GM21367 (cell line): ENCODE results near the gene C1orf116.

ENCODE experiments used
- ATAC-seq: cut with Tn5 transposase; IDR thresholded peaks from one replicate; pipeline ENCODE4 v1.9.1; 2021; ENCODE audit not compliant: unreplicated experiment

The C1orf116 gene

DNA sequence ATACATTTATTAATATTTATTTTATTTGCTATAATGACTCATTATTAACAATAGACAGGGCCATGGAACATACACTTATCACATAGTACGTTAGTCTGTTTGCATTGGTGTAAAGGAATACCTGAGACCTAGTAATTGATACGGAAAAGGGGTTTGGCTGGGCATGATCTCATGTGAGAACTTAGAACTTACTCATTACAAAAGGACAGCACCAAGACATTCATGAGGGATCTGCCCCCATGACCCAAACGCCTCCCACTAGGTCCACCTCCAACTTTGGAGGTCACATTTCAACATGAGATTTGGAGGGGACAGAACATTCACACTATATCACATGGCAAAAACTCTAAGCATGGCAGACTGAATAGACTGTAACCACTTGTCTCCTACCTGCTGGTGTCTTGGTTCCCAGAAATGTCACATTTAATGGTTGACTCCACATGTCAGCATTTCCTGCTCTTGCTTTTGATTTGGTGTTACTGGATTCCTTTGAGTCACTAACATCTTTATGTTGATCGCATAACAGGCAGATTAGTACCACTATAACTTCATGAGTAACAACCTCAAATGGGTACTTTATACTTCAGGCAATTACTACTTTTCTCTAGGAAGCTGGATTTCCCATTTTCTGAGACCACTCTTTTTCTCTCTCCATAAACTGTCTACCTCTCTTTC lies 3.5 kb upstream of the C1orf116 start:
- no peak for ATAC-seq

- no peak for ATAC-seq
These were observed 2.4 kb upstream of the C1orf116 start for GRCh38 chr1:207034998-207035397.

- no peak for ATAC-seq
These were observed 1.7 kb upstream of the C1orf116 start for GRCh38 chr1:207034208-207034607.

GRCh38 chr1:207033302-207033701 lies 746 bp upstream of the C1orf116 start:
- no peak for ATAC-seq

DNA sequence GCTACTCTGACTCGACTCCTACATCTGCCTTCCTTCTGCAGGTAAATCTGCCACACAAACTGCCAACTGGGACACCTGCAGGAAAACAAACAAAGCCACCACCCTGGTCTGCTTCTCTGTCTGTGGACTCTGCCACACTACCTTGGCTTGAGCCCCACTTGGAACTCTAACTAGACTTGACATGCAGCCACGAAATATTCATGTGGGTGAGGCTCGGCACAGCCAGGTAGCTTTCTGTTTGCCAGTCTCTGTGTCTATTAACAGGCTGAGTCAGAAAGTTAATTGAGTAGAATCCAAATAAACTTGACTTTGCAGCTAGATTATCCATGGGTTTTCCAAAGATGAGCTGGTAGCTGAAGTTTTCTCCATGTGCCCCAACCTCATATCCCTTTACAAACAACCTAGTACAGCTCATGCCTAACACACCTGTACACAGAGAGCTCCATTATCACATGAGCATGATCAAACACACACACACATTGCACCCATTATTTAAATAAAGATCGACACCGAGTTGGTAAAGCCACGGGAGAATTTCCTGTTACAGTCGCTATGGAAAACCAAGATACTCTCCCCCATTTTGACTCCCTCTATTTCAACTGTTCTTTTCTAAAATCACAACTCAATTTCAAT lies 808 bp downstream of the C1orf116 start:
- no peak for ATAC-seq

- ATAC-seq, result no peak
These were observed 1.5 kb downstream of the C1orf116 start for GRCh38 chr1:207031016-207031415.

GRCh38 chr1:207030522-207031009 lies 2.0 kb downstream of the C1orf116 start:
- no peak for ATAC-seq

DNA sequence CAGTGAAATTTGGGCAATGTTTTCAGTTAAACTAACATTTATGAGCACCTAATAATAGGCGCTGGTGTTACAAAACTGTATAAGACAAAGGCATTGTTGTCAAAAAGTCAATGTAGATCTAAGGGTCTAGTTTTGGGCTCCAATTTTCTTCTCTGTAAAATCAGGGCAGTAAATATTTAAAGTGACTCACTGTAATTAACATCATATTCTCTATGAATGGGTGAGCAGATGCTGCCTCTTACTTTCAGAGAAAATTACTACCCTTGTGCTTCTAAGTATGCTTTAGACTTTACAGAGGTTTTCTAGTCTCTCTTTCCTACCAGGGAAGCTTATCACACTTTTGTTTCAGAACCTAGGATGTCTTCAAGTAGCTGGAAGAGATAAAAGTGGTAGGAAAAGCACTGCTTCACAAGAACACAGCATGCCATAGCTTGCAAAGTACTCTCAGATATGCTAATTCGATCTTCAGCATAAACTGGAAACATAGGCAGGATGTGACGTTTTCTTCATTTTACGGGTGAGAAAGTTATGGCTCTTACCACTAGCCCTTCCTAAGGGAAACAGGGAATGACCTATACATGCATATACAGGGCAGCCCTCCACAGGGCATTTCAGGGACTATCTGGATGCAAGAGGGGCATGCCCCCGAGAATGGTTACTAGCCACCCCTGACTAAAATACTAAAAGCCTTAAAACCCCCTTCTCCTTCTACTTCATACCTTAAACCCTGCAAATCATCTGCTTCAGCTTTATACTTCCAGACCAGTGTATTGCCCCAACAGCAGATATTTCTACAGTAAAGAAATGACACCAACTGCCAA lies 2.6 kb downstream of the C1orf116 start:
- ATAC-seq, result no peak

DNA sequence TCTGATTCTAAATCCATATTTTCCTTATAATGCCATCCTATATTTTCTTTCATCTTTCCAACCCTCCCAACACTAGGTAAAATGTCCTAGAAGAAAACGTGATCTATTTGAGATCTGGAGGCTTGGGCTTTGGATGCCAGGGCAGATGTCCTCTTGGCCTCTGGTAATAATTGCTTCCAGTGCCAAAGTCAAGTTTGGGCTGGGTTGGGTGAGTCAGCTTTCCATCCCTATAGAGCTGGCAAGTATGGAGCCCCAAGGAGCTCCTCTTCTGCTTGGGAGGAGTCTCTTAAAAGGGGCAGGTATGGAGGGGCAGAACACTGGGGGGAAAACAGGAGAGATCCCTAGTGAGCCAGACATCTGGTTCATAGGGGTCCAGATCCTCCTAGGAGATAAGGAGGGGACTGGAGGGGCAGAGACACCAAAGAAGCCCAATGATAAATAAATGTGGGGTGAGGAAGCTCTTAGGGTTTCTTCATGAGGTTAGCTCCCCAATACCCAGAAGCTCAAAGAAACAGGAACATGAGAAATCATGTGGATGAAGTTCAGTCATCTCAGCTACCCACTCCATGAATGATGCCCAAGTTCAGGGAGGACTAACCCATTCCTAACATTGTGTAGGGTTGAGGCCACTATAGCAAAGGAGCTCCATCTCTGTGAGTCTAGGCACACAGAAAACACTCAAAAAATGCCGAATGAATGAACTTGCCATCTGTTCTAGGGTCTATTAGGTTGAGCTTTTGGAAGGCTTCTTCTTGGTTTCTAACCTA lies 3.5 kb downstream of the C1orf116 start:
- no peak for ATAC-seq

GRCh38 chr1:207027921-207028320 lies 4.6 kb downstream of the C1orf116 start:
- no peak for ATAC-seq

DNA sequence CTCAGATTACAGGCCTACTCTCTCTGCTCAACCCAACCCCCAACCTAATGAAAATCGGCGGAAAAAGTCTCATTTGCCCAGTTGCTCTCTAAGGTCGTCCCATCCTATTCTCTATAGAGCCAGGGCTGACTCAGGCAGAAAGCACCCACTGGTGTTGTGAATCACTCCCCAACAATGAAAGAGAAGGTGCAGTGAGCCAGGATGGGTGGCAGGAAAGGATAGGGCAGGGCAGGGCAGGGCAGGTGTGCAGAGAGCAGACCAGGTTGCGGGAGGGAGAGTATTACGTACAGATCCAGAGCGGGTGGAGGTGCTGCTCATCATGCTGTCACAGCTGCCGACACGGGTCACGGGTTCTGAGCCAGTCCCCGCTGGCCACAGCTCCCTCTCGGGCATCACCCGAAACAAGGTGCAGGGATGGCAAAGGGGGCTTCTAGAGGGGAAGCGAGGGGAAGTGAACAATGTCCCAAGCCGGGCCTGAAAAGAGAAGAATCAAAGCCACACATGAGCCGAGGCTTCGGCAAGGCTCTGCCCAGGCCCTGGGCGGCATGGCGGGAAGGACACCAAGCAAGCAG lies 5.3 kb downstream of the C1orf116 start:
- ATAC-seq, result no peak

DNA sequence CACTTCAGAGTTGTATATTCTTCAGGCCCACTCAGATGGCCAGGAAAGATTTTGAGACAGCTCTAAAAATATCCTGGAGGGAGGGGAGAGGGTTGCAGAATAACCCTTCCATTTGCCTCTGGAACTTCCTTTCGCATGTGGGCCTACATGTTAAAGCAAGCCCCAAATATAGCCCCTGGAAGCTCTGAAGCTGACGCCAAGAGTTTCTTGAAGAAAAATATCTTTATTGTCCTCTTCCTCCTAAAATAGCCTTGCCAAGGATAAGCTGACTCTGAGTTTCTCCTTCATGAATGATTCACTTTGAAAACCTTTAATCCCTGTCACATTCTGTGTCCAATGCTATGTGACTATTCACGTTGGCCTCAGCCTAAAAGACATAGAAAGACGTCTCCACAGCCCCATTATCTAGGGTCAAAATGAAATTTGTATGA lies 6.4 kb downstream of the C1orf116 start:
- no peak for ATAC-seq

- ATAC-seq, result no peak
These were observed 7.2 kb downstream of the C1orf116 start for GRCh38 chr1:207025146-207025880.

- no peak for ATAC-seq
These were observed 8.1 kb downstream of the C1orf116 start for GRCh38 chr1:207024202-207025145.

GRCh38 chr1:207022996-207023679 lies 9.4 kb downstream of the C1orf116 start:
- ATAC-seq, result no peak

GRCh38 chr1:207021876-207022596 lies 10.5 kb downstream of the C1orf116 start:
- no peak for ATAC-seq

DNA sequence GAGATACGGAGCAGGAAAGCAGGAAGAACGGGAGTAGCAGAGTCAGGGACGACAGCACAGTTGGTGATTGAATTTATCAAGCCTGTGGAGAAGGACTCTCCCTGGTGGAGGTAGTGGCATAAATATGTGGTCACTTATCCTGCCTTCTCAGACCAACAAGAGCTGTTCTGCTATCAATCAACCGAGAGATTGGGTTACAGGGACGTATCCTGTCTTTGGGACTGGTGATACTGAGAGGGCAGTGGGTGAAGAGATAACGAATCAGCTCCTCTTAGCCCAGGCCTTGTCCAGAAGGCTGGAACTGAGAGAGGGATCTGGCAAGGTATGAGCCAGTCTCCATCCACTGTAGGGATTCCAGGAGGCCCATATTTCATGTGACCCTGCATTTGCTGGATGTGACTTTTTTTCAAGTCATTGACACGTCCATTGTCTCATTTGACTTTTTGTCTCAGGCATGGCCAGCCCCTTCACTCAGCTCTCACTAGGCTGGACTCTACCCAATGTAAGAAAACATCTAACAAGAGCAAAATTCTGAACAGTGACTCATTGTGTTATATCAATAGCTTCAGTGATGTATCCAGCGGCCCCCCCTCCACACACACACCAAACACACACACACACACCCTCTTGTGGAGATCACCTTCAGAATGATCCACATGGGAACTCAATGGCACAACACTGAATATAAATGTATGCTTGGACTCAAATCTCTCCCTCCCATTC lies 11.3 kb downstream of the C1orf116 start:
- ATAC-seq, result no peak
